Prostate gland (tissue), 2 donors: ENCODE results near the gene KCNQ1. TPM values are rescaled to one million over a fixed set of nuclear protein-coding genes. Genes with fewer than 3 reads are reported as not detected.

ENCODE experiments used
- DNase-seq: peaks from one replicate; pipeline ENCODE4 v3.0.0-alpha.2; 2019; ENCODE audit warnings: low spot score
- H3K27ac ChIP-seq, 2 donors: fragments of 200-600 bp; sonication (generic); 2 replicates each; pipeline ENCODE4 v1.5.1; 2017 to 2019
- H3K27me3 ChIP-seq: fragments of 200-600 bp; sonication (generic); replicated peaks from 2 replicates; pipeline ENCODE4 v1.5.1; 2019; ENCODE audit not compliant: insufficient read depth
- H3K36me3 ChIP-seq, 2 donors: fragments of 200-600 bp; sonication (generic); 1 replicate in 1 of 2; 2 replicates in 1 of 2; pipeline versions ENCODE4 v1.5.1 to v1.8.1; 2017 to 2019
- H3K4me1 ChIP-seq: fragments of 200-600 bp; sonication (generic); replicated peaks from 2 replicates; pipeline ENCODE4 v1.5.1; 2019
- H3K4me3 ChIP-seq, 2 donors: fragments of 200-600 bp; sonication (generic); 2 replicates each; pipeline ENCODE4 v1.5.1; 2017 to 2019
- H3K9me3 ChIP-seq: fragments of 200-600 bp; sonication (generic); 2 replicates; pipeline ENCODE4 v1.5.1; 2017
- CTCF ChIP-seq, 4 experiments: fragments of 200-600 bp in 2 of 4; fragments of 450-650 bp in 2 of 4; sonication (generic) in 2 of 4; IDR thresholded peaks; 1 replicate in 3 of 4; 2 replicates in 1 of 4; pipeline ENCODE4 v1.5.1; 2016 to 2019; ENCODE audit warnings: antibody characterized with exemption in 4 of 4, mild to moderate bottlenecking in 2 of 4, moderate library complexity in 2 of 4
- POLR2A ChIP-seq: fragments of 450-650 bp; IDR thresholded peaks from one replicate; pipeline ENCODE4 v1.6.1; 2016; ENCODE audit warnings: antibody characterized with exemption, mild to moderate bottlenecking
- POLR2AphosphoS5 ChIP-seq: sonication (generic); formaldehyde crosslinking; IDR thresholded peaks from one replicate; pipeline ENCODE4 v1.6.1; 2017; ENCODE audit warnings: antibody characterized with exemption
- WGBS: methylation state at CpG from one replicate; pipeline ENCODE4 v1.1.5; 2018; 5-methylcytosine and 5-hydroxymethylcytosine counted together
- intact Hi-C: fragments of 100-400 bp; cut with DNase I; formaldehyde crosslinking; loops from one replicate; pipeline ENCODE4 v1.14.2; 2022
- total RNA-seq, 2 donors: library from RNA; depleted of rRNA; stranded (reverse); fragments of >200 nt; gene quantifications; one replicate each; pipeline ENCODE4 v1.1.0, GENCODE V29; 2016

Gene KCNQ1
- total RNA-seq, 2 donors from 2014 or later: 10.0 to 33.8 TPM

DNA sequence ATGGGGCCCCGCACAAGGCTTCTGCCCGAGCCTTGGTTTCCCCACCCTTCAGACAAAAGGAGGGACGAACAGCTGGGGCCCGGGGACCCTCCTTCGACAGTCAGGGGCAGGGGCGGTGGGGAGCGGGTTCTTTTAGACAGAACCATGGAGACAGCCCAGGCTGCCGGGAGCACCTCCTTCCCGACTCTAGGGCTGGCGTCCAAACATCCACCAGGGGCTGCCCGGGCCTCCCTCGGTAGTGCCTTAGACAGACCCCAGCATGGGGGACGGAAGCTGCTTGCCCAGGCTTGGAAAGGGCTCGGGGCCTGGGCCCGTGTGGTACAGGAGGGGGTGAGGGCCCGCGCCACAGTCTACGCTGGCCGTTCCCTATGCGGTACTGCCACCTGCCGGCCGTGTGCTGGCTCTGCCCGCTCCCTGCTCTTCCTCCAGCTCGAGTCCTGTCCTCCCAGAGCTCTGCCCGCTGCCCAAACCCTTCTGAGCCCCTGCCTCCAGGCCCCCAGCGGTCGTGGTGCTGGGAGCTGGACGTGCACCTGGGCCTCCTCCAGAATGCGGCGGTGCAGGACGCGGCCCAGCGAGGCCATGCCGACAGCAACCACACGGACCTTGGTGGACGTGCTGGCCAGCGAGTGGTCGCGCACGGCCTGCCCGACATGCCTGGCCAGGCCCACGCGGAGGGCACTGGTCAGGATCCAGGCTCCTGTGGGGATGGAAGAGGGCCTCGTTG lies 24.1 kb upstream of the KCNQ1 start:
- peak; percentile 47 for DNase-seq
- TF ChIP-seq POLR2A (peak; percentile 11), CTCF (IDR thresholded peaks at IDR 0.05) (peak; percentile 80 to 97 (median 91)), POLR2AphosphoS5 (peak; percentile 14)
- Histone ChIP-seq H3K9me3 (no peaks in the 10 kb centered on the region), H3K27ac (no peak overlapping the region), H3K36me3 (no peaks in the 10 kb centered on the region), H3K4me1 (no peaks in the 10 kb centered on the region), H3K4me3 (no peak overlapping the region), H3K27me3 (no peaks in the 10 kb centered on the region)
- WGBS: 19% methylated on average over 44 of the region's 44 CpGs
- intact Hi-C loops: loop anchor here (1.0 kb wide), 1 partner anchor 223 kb away; no protein-coding TSS in a partner anchor

DNA sequence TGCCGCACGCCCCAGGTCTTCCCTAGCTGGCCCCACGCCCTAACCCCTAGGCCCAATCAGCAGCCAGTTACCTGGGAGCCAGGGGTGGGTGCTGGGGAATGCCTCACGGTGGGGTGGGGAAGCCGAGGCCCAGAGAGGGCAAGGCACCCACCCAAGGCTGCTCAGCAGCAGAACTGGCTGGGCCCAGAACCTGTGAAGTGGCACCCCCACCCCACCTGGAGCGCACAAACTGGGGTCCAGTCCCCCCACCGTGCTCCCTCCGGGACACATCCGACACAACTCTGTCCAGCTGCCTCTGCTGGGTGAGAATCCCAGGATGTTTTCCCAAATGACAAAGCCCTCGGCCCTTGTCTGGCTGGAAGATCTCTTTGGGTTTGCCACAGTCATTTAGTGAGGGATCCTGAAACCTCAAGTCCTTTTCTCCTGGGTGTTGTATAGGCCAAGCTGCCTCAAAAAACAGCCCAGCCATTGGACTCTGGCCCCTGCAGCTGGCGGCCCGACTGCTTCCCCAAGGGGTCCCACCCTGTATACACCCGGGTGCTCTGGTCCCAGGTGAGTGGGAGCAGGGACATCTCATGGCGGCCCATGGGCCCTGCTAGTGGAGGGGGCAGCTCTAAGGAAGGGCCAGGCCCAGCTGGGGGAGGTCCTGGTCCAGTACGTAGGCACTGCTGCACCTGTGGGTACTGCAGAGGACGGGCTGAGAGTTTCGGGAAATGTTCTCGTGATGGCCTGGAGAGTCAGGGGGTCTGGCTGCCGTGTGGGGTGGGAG lies 23.4 kb upstream of the KCNQ1 start:
- 79% methylated on average over 16 of the region's 19 CpGs for WGBS
- H3K4me1 ChIP-seq: no peaks in the 10 kb centered on the region
- TF ChIP-seq CTCF (IDR thresholded peaks at IDR 0.05) (no peak), POLR2A (no peak), POLR2AphosphoS5 (no peak)
- intact Hi-C loops: no loop called here
- DNase-seq: no peak
- H3K4me3 ChIP-seq: no peak overlapping the region
- H3K9me3 ChIP-seq: no peaks in the 10 kb centered on the region
- no peak overlapping the region for H3K27ac ChIP-seq
- H3K27me3 ChIP-seq: no peaks in the 10 kb centered on the region
- H3K36me3 ChIP-seq: no peaks in the 10 kb centered on the region

DNA sequence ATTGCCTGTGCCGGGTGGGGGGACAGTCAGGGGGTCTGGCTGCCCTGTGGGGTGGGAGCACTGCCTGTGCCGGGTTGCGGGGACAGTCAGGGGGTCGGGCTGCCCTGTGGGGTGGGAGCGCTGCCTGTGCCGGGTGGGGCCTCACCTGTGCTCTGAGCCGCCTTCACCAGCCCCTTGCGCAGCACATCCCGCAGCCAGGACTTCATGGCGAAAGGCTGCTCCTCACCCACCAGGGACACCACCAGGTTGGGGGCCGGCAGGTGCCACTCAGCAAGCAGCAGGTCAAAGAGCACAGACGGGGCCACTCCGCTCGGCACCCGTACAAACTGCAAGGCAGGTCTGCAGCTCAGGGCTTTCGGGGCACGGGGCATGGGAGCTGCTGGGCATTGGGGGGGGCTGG lies 22.8 kb upstream of the KCNQ1 start:
- DNase-seq: no peak
- Histone ChIP-seq H3K36me3 (no peaks in the 10 kb centered on the region), H3K27me3 (no peaks in the 10 kb centered on the region), H3K9me3 (no peaks in the 10 kb centered on the region), H3K27ac (no peak overlapping the region), H3K4me3 (no peak overlapping the region), H3K4me1 (no peaks in the 10 kb centered on the region)
- 87% methylated on average over 17 of the region's 17 CpGs for WGBS
- intact Hi-C loops: no loop called here
- TF ChIP-seq POLR2AphosphoS5 (no peak), POLR2A (no peak), CTCF (IDR thresholded peaks at IDR 0.05) (no peak)

- intact Hi-C loops: no loop called here
Observed at GRCh38 chr11:2422461-2423156, 22.2 kb upstream of the KCNQ1 start.

More at GRCh38 chr11:2422461-2423156, 22.2 kb upstream of the KCNQ1 start:
- no peak for TF ChIP-seq CTCF (IDR thresholded peaks at IDR 0.05)
- TF ChIP-seq POLR2AphosphoS5: no peak
- TF ChIP-seq POLR2A: no peak
- no peaks in the 10 kb centered on the region for H3K27me3 ChIP-seq
- no peaks in the 10 kb centered on the region for H3K4me1 ChIP-seq
- H3K9me3 ChIP-seq: no peaks in the 10 kb centered on the region
- WGBS: 88% methylated on average over 13 of the region's 14 CpGs
- no peak for DNase-seq
- H3K27ac ChIP-seq: no peak overlapping the region
- no peaks in the 10 kb centered on the region for H3K36me3 ChIP-seq
- H3K4me3 ChIP-seq: no peak overlapping the region
